Activated naive CD4-positive, alpha-beta T cell (primary cell): ENCODE measurements around the gene CFAP97D1.
A peak's percentile ranks its signal among the peaks of the same experiment; 100 is the strongest.
"Not testable (repeated sequence)": the region's sequence is repeated elsewhere in the genome, so short reads cannot be mapped to it uniquely, and the experiment has no call there.

ENCODE experiments used
- DNase-seq, 4 experiments: peaks; one replicate each; lab custom pipeline; 2025; lab: John Stamatoyannopoulos, UW

CFAP97D1 gene

DNA sequence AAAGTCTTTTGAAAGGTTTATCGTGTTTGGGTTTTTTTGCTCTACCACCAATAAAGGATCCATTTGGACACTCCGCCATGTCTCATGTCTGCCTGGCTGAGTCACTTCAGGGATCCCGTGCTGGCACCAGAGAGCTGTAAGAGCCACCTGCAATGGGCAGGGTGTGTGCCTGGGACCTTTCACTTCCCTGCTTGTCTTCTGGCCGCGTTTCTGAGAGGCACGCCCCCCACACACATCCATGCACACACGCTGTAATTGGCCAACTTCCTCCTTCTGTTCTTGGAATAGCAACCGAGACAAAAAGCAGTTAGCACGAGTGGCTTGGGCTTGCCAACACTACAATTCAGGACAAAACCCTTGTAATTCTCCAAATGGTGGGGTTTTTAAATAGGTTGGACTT is 11.9 kb upstream of the CFAP97D1 start:
- no peak for DNase-seq

DNA sequence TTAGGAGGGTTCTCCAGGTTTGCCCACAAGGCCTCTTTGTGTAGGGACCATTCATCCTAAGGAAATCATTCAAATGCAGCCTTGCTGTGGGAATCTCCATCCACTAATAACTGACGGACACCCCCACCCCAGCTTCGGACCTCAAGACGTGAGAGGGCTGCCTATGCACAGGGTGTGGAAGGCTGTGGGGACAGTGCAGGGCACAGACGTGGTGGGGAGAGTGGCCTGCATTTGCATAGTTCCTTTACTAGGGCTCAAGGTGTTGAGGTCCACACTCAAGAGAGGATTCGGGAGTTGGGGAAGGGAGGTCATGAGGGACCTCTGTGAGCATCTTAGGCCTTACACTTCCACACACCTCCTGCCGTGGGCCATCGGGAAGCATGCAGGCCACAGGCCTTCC is 11.3 kb upstream of the CFAP97D1 start:
- DNase-seq, result no peak

DNA sequence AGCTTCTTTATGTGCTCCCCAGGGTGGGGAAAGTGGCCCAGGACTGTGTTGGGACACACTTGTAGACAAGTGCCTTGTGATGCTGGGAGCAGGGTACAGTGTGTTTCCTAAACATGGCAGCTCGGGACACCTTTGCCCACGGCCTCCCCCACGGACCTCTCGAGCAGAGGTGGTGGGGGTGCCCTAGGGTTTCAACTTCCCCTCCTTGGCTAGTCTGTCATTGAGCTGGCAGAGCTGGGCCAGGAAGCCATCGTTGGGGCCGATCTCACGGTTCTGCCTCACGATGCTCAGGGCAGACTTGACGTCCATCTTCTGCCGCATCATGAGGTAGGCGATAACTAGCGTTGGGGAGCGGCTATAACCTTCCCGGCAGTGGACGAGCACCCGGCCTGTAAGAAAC is 10.8 kb upstream of the CFAP97D1 start:
- no peak for DNase-seq

DNA sequence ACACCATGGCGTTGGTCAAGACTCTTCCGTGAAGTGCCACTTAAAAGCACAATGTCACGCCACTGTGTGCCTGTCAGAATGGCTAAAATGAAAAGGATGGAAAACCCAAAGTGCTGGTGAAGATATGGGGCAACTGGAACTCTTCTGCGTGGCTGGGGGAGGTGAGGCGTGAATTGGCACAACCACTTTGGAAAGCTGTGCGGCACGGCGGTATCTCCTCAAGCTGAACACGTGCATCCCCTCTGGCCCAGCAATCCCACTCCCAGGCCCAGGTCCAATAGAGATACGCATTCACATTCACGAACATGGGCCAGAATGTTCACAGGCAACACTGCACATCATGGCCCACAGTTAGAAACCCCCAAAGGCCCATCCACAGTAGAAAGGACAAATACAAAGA is 10.4 kb upstream of the CFAP97D1 start:
- DNase-seq, result no peak

DNA sequence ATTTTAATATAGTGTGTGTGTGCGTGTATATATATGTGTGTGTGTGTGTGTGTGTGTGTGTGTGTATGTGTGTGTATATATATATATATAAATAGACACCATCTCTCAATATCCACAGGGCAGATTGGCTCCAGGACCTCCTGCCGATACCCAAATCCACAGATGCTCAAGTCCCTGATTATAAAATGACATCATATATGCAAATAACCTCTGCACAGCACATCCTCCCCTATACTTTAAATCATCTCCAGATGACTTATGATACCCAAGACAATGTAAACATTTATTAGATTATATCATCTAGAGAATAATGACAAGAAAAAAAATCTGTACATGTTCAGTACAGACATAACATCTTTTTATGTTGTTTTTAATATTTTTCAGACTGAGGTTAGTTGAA is 9.3 kb upstream of the CFAP97D1 start:
- DNase-seq, result no peak

DNA sequence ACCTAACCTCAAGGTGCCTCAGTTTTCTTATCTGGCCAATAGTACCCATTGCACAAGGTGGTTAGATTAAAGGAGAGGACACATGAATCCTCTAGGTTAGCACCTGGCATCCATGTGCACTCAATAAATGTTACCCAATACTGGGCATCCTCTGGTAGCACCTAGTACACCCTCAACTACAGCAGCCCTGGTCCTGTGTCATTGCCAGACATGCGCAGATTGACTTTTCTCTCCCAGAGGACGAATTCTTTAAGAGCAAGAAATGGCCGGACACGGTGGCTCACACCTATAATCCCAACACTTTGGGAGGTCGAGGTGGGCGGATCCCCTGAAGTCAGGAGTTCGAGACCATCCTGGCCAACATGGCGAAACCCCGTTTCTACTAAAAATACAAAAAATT is 8.8 kb upstream of the CFAP97D1 start:
- no peak for DNase-seq

DNA sequence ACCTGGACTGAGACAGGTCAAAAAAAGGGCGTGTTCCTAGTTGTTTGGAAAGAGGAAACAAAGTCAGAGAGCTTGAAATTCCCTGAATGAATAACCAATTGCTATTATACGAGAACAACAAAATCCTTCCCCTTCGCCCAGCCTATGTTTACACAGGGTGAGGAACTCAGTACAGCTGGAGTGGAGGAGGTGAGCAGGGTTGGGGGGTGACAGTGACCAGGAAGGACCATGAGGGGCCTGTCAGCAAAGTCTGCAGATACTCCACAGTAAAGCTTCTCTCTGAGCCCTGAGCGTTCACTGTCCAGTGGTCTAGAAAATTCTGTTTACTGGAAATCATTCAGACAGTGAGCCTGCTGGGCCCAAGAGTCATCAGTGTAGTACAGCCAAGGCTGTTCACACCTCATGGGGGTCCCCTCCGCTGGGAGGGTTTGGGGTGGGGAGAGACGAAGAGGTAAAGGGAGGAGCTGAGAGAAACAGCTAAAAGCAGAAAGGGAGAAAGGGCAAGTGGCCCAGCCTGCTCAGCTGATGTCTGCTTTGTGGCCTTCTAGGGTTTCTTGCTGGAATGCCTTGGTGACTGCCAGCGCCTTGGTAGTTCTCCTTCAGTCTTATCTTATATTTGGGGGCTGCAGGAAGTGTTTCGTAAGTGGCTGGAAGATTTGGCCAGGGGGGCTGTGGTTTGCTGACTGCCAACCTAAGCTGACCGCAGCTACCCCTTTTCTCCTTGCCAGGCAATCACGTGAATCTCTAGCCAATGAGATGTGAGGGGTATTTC is 7.2 kb upstream of the CFAP97D1 start:
- no peak for DNase-seq

DNA sequence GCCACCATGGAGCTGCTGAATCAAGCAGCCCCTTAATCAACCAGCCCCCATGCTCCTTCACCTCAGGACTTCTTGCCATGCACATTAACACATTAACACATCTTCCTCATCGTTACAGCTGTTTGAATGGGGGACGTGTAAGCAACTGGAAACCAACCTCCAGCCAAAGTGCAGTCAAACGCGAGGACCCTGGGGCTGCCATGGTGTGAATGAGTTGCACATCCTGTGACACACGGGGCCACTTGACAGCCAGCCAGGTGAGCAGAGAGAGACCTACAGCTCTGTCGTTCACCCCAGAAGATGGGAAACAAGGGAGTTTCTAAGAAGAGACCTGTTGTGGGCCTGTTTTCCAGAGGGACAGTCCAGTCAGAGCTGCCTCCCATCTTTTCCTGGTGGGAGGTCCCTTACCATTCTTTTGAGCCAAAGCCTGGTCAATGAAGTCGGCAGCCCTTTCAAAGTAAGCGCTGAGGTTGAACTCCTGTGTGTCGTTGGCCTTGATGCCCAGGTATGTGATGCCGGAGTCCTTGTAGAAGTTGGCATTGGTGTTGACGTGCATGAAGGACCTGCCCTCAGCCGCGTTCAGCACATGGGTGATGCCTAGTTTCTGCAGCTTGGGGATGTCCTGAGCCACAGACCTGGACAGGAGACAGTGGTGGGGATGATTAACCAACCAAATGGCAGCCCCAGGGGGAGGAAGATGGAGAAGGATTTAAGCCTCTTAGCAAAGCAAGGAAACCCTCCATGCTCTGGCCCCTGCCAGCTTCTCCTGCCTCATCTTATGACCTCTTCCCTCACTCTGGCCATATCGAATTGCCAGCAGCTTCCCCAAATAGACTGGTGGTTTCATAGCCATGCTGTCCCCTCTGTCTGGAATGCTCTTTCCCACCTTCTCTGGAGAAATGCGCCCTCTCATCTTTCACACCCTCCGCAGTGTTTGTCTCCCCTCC is 5.7 kb upstream of the CFAP97D1 start:
- no peak for DNase-seq

DNA sequence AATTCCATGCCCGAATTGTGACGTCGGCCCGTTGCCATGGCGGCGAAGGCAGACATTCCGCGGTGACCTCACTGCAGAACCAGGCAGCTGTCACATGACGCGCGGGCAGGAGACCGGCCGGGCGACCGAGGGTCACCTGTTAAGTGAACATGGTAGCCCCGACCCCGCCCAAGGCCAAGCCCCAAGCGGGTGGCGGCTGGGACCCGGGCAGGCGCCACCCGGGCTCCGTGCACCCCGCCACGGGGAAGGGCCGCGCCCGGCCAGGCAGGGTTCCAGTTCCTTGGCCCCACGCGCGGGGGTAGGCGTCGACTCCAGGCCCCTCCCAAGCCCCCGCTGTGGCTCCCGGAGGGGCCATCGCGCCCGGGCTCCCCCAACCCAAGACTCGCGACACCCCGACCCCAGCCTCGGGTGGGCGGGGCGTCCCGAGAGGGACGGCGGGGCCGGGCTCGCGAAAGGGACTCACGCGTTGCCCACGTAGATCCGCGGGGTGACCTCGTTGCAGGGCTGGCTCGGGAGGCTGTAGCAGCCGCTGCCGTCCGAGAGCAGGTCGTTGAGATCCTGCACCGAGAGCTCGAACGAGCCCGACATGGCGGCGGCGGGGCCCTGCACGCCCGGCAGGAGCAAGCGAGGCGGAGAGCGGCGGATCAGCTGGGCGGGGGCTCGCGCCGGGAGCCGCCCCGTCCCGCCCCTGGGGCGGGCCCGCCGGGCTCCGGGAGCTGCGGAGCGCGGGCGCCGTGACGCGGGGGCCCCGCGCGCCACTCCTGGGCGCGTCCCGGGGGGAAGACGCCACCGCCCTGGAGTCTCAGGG is 1.7 kb upstream of the CFAP97D1 start, which contains the start of gene DUSP3:
DUSP3 (minus strand) TSS at position 641 of the 808 bp plus-strand sequence; CDS start at position 588, 53 bp downstream.
- DNase-seq, result peak; percentile 28 to 68 (median 37)

DNA sequence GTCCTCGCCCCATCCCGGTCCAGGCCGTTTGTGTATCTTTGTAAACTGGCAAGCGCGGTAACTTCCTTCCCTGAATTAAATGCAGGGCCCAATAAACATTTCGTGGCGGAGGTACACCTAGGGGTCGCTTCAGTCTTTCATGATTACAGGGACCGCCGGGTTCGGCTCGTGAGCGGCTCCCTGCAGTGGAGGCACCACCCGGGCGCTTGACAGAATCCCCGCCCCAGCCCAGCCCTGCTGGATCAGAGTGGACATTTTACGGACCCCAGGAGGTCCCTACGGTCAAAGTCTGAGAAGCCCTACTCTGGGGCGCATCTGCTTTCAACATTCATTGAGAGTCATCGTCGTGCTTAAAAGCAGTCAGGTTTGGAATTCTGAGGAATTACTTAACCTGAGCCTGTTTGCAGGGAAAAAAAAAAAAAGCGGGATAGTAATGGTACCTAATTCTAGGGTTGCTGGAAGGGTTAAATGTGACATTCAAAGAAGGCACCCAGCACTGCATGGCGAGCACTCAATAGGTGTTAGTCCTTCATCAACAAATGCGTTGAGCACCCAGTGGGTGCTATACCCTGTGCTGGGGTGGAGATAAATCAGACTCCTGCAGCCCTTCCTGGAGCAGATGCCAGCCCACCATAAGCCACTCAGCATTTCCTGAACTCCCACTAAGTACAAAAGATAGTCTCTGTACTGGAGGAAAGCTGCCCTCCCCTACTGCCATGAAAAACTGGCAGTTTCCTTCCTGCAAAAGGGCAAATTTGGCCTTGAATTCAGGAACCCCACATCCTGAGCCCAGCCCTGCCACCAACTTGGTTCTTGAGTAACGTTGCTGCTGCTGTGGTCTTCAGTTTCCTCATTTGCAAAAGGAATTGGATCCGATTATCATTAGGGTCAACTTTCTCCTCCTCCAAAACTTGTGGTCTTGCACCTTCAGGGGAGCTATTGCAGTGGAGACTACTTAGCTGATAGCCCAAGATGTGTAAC is 800 bp upstream of the CFAP97D1 start:
- DNase-seq, result no peak

DNA sequence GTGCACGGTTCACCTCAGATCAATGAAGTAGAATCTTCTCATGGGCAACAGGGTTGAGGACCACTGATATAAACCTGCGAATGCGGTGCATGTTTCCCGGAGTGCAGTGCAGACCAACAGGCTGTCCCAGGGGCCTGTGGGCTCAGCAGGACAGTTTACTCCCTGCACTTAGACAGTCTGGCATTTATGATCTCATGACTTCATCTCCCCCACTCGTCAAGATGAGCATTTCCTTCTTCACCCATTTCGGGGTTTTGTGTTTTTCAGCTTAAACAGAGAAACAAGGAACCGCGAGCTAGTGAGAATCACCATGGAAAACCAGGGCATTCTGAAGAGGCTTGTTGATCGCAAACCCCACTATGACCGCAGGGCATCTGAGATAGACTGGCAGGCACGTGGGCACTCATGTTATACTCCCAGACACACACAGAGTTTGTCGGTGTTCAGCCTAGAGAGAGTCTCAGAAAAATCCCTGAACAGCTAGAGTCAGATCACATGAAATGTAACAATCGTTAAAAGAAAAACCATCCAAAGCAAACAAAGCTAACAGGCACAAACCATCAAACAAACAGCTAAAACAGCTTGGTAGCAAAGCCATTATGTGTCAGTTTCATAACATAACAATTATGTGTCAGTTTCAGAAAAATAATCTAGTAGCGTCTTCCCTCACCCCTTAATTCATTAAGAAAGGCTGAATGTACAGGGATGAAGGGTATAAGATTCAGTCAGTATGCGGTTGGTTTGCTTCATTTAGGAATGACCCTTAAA is 2.9 kb downstream of the CFAP97D1 start:
- DNase-seq, result no peak

DNA sequence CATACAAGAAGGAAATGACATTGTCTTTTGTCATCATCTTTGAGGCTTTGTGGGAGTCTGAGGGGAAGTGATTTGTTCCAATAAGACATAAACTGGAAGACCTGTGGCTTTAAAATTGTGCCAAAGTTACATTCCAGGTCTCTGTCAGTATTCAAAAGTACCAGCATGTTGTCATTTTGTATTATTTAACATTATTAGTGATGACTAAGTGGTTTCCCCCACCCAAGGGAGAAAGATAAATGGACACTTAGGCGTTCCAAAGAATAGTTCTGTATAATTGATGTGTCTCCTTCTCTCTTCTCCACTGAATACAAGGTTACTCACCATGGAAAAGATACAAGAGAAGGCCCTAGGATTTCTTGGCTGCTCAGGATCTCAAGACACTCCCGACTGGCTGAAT is 3.8 kb downstream of the CFAP97D1 start:
- DNase-seq, result no peak

DNA sequence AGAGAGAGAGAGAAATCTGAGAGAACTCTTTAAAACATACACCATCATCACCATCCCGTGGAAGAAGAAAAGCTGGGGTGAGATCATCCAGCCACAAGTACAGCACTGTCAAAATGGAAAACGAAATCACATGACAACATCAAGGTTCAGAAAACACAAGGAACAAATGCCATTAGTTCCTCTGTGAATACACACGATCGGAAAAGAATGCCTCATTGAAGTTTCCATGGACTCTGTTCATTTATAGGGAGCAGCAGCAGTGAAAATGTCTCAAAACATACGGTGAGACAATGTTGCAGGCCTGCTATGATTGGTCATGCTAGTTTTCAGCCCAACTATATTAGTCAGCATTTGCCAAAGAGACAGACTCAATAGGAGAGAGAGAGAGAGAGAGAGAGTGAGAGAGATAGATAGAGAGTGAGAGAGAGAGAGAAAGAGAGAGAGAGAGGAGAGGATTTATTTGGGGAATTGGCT is 4.4 kb downstream of the CFAP97D1 start:
- DNase-seq, result no peak

DNA sequence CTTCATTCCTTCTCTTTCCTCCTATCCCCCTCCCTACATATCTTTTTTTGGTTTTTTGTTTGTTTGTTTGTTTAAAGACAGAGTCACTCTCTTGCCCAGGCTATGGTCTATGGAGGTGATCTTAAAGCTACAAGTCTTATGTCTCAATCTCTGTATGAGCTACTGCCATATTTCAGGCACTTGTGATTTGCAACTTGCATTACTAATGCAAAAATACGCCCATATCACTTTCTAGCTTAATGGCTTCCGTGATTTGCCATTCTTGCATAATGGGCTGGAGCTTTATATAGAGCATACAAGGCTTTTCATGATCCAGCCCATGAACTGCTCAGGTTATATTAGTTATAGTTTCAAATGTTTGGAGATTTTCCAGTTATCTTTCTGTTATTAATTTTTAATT is 7.5 kb downstream of the CFAP97D1 start:
- DNase-seq, result no peak

DNA sequence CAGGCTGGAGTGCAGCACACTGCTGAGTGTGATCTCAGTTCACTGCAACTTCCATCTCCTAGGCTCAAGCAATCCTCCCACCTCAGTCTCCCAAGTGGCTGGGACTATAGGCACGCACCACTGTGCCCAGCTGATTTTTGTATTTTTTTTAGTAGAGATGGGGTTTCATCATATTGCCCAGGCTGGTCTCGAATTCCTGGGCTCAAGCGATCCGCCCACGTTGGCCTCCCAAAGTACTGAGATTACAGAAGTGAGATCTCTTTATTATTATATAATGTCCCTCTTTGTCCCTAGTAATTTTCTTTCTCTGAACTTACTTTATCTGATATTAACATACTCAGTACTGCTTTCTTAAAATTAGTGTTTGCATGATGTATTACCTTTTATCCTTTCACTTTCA is 8.3 kb downstream of the CFAP97D1 start:
- DNase-seq, result no peak

DNA sequence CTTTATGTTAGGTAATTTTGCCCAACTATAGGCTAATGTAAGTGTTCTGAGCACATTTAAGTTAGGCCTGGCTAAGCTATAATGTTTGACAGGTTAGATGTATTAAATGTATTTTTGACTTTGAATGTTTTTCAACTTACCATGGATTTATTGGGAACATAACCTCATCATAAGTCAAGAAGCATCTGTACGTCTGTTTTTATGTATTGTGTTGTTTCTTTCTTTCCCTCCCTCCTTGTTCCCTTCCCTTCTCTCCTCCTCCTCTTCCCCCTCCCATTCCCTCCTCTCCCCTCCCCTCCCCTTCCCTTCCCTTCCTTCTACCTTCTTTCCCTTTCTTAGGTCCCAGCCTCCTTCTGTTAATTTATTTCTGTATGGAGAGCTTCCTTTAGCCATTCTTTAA is 9.2 kb downstream of the CFAP97D1 start:
- no peak for DNase-seq

DNA sequence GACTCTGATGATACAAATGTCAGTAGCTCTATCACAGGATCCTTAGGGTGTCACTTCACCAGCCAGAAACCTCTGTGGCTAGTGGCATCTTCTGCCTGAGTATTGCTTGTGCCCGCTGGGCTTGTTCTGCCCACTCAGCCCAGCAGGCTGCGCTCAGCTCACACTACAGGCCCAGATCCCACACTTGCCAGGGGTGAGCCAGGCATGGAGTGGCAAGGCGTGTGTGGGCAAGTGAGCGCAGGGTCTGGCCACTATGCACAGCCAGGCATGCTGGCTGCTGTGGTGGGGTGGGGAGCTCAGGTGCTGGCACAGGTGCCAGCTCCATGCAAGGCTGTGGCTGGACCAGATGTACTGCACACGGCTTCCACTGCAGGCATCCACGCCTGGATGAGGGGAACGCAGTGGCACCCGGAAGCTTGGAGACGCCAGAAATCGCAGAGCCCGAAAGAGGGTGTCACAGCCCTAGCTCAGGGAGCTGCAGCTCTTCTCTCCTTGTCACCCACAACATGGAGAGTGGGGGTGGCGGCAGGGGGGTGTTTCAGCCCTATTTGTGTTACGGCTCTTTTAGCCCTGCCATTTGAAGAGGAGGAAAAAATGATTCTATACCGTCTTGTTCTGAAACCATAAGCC is 10.2 kb downstream of the CFAP97D1 start:
- no peak for DNase-seq

DNA sequence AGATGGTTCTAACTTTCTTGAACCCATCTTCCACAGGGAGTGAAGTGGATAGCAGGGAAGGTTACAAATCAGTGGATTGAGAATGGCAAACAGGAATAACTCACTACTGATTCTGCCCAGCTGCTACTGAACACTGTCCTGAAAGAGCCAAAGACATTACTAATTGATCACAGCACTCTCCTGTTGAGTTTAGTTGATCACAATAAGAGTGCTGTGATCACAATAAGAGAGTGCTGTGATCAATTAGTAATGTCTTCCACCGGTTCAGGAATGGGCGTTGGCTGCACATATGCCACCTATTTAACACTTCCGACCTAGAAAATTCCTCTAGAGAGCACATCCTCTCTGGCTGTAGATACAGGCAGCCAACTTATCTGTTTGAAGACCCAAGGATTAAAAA is 11.4 kb downstream of the CFAP97D1 start:
- no peak for DNase-seq

DNA sequence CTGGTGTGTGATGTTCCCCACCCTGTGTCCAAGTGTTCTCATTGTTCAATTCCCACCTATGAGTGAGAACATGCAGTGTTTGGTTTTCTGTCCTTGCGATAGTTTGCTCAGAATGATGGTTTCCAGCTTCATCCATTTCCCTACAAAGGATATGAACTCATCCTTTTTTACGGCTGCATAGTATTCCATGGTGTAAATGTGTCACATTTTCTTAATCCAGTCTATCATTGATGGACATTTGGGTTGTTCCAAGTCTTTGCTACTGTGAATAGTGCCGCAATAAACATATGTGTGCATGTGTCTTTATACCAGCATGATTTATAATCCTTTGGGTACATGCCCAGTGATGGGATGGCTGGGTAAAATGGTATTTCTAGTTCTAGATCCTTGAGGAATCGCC is 12.4 kb downstream of the CFAP97D1 start:
- not testable (repeated sequence) for DNase-seq

DNA sequence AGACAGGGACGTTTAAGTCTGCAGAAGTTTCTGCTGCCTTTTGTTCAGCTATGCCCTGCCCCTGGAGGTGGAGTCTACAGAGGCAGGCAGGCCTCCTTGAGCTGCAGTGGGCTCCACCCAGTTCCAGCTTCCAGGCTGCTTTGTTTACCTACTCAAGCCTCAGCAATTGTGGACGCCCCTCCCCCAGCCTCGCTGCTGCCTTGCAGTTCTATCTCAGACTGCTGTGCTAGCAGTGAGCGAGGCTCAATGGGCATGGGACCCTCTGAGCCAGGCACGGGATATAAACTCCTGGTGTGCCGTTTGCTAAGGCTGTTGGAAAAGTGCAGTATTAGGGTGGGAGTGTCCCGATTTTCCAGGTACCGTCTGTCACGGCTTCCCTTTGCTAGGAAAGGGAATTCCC is 17.8 kb downstream of the CFAP97D1 start:
- not testable (repeated sequence) for DNase-seq
